IPS DF 6.9 (cell line): ENCODE measurements around the gene CCDC34.
A peak's percentile ranks its signal among the peaks of the same experiment; 100 is the strongest.

Experiments
- DNase-seq: peaks from one replicate; pipeline ENCODE4 v3.0.0-alpha.2; 2013; ENCODE audit warnings: low read depth, low spot score
- H3K27ac ChIP-seq: one replicate; pipeline ENCODE4 v1.5.1; 2013; ENCODE audit warnings: low read length, control low read depth
- H3K27me3 ChIP-seq: 2 replicates; pipeline ENCODE4 v1.6.1; 2013; ENCODE audit warnings: mild to moderate bottlenecking, low read length; ENCODE audit not compliant: control insufficient read depth, insufficient read depth
- H3K36me3 ChIP-seq: 2 replicates; pipeline ENCODE4 v1.6.1; 2013; ENCODE audit warnings: low read length; ENCODE audit not compliant: control insufficient read depth, insufficient read depth
- H3K4me1 ChIP-seq: 2 replicates; pipeline ENCODE4 v1.6.1; 2013; ENCODE audit warnings: low read length; ENCODE audit not compliant: control insufficient read depth, insufficient read depth
- H3K4me3 ChIP-seq: 2 replicates; pipeline ENCODE4 v1.5.1; 2013; ENCODE audit warnings: mild to moderate bottlenecking, low read length
- H3K9me3 ChIP-seq: 2 replicates; pipeline ENCODE4 v1.6.1; 2013; ENCODE audit warnings: low read length, inconsistent platforms; ENCODE audit not compliant: control insufficient read depth, insufficient read depth
- WGBS: extraction: QIAGEN DNeasy Blood & Tissue Kit; methylation state at CpG from one replicate; pipeline ENCODE4 v1.1.7; 2013; ENCODE audit warnings: mixed read lengths, missing lambda C conversion rate; ENCODE audit not compliant: insufficient read length, insufficient coverage; 5-methylcytosine and 5-hydroxymethylcytosine counted together

Gene CCDC34

DNA sequence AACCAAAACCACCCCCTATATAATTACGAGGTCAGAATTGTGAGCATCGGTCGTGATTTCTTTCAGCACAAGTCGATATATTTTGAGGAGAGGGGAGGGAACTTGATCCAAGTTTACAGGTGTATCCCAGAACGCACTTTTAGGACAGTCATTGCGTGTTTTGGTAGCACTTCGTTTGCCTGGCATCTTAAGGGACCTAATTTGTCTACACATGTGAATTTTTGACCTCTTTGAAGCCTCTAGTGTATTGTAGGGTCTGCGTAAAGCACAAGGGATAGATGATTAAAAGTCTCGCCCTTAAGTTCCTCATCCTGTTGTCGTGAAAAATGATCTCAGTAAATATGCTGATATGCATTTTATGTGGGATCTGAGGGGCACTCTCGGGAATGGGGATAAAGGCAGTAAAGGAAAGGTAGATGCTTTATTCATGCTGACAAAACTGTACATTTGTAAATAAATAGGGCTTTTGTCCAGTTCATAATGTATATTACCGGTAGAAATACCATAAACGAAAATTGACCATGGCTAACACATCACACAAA, 632 bp upstream of the CCDC34 start:
- no peak for DNase-seq
- Histone ChIP-seq H3K4me3 (peak overlapping the region; percentile 51; the same call in 1 of the 2 replicates), H3K36me3 (no peaks in the 10 kb centered on the region; the same call in 1 of the 2 replicates), H3K9me3 (no peaks in the 10 kb centered on the region), H3K27me3 (no peaks in the 10 kb centered on the region), H3K4me1 (no peaks in the 10 kb centered on the region), H3K27ac (no peak overlapping the region)
- no CpG with 5 or more reads among the region's 13 CpGs for WGBS

DNA sequence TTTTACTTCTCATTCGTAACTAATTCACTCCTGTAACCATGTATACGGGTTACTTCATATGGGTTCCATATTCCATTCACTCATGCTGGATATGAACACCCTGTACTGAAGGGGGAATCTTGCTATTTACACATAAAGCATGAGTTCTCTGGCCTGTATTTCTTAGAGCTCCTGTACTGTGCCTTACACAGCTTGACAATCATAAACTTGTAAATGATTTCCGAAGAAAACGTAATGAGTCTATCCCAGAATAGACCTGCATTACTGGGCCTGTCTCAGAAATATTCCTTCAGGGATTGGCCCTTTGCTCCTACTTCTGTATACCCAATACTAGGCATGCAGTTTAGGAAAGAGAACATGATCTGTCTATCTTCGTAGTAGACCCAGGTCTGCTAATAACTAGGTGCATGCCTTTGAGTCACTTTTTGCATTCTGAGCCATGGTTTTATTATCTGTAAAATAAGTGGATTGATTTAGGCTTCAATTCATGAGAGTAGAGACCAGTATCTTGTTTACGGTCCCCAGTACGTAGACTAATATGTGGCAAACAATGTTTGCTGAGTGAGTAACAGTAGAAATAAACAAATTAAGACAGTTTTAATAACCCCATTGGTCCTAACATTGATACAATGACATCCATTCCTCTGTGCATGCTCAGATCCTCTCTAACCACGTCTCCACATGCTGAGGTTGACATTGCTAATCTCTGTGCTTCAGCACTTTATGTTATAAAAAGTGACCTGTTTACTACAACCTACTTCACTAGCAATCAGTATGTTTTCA, 1.2 kb downstream of the CCDC34 start:
- no peak overlapping the region for H3K4me3 ChIP-seq
- H3K27me3 ChIP-seq, result no peaks in the 10 kb centered on the region
- H3K4me1 ChIP-seq, result no peaks in the 10 kb centered on the region
- no peak for DNase-seq
- no peaks in the 10 kb centered on the region for H3K9me3 ChIP-seq
- 100% methylated on average over 1 of the region's 8 CpGs for WGBS
- H3K36me3 ChIP-seq, result no peaks in the 10 kb centered on the region
- no peak overlapping the region for H3K27ac ChIP-seq

DNA sequence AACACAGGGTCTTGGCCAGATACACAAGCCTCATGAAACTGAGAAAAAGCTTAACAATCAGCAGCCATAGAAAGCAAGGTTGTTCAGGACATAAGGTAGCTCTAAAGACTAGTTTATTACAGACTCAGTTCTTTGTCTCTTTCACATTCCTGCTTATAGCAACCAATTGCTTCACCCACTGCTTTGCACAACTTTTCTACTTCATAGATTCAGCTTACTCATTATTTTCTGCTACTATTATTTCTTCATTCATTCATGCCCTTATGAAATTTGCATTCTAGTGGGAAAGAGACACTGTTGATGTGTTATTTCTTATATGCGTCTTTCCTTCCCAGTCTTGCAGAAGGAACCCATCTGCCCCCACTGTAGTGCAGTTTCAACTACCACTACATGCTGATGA, 4.7 kb downstream of the CCDC34 start:
- no CpG with 5 or more reads among the region's 1 CpG for WGBS
- Histone ChIP-seq H3K36me3 (no peaks in the 10 kb centered on the region), H3K9me3 (no peaks in the 10 kb centered on the region), H3K27ac (no peak overlapping the region), H3K27me3 (no peaks in the 10 kb centered on the region), H3K4me3 (no peak overlapping the region), H3K4me1 (peaks cover 2% of the 10 kb centered on the region; the same call in 1 of the 2 replicates)
- no peak for DNase-seq

DNA sequence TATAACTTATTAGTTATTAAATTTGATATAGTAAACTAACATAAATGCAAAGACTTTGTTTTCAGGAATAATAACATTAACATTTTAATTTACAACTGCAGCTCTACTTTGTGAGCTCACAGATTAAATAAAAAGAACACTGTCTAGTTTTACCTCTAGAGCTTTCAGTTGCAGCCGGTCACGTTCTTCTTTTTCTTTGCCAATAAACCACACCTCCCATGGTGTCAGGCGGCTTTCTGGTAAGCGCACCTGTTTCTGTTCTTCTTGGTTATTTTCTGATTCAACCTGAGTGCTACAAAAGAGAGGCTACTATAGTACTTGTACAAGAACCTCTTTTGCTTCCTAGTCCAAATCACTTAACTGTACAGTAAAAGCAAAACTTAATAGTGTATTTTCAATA, 5.8 kb downstream of the CCDC34 start:
- H3K27me3 ChIP-seq, result no peaks in the 10 kb centered on the region
- no peak for DNase-seq
- H3K27ac ChIP-seq, result no peak overlapping the region
- no peaks in the 10 kb centered on the region for H3K9me3 ChIP-seq
- no CpG with 5 or more reads among the region's 4 CpGs for WGBS
- H3K4me3 ChIP-seq, result no peak overlapping the region
- H3K4me1 ChIP-seq, result peaks cover 2% of the 10 kb centered on the region; the same call in 1 of the 2 replicates
- H3K36me3 ChIP-seq, result no peaks in the 10 kb centered on the region

DNA sequence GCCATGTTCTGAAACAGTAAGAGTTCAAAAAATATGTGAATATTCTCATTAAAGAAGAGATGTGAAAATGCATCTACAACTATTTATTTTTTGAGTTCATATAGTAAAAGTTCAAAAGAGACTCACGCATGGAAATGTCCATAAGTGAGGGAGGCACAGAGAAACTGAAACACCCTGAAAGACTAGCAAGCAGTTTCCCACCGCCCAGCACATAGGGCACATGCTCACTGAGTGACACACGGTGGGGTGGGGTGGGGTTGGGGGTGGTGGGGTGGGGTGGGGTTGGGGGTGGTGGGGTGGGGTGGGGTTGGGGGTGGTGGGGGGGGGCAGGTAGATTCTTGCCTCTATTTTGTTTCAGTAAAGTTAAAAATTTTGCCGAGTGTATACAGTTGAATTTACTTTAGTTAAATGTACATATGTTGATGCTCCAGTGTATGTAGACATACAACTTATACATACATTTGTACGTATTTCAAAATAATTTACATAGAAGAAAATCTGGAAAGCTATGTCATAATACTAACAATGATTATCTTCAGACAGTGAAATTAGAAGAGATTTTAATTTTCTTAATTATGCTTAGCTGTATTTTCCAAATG, 6.3 kb downstream of the CCDC34 start:
- Histone ChIP-seq H3K9me3 (no peaks in the 10 kb centered on the region), H3K36me3 (no peaks in the 10 kb centered on the region), H3K4me1 (peaks cover 2% of the 10 kb centered on the region; the same call in 1 of the 2 replicates), H3K4me3 (no peak overlapping the region), H3K27ac (no peak overlapping the region), H3K27me3 (no peaks in the 10 kb centered on the region)
- no CpG with 5 or more reads among the region's 5 CpGs for WGBS
- no peak for DNase-seq

DNA sequence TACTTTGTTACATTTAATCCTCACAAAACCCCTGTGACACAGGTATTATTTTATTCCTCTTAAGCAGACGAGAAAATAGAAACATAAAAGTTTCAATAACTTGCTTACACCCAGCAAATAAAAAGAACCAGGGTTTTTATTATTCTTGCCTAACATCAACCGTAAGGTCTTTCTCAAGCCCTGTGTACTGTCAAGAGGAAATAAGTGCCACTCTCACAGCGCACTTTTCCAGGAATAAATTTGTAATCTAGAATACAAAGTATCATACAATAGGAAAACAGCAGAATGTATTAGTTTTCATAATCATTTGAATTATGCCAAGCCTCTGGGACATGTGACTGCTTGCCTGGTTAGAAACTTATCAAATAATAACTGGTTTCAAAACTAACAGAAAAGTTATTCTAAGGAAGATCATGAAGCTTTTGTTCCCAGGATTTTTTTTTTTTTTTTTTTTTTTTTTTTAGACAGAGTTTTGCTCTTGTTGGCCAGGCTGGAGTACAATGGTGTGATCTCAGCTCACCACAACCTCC, 7.4 kb downstream of the CCDC34 start:
- DNase-seq, result no peak
- WGBS, result no CpG with 5 or more reads among the region's 3 CpGs
- peaks cover 2% of the 10 kb centered on the region; the same call in 1 of the 2 replicates for H3K4me1 ChIP-seq

DNA sequence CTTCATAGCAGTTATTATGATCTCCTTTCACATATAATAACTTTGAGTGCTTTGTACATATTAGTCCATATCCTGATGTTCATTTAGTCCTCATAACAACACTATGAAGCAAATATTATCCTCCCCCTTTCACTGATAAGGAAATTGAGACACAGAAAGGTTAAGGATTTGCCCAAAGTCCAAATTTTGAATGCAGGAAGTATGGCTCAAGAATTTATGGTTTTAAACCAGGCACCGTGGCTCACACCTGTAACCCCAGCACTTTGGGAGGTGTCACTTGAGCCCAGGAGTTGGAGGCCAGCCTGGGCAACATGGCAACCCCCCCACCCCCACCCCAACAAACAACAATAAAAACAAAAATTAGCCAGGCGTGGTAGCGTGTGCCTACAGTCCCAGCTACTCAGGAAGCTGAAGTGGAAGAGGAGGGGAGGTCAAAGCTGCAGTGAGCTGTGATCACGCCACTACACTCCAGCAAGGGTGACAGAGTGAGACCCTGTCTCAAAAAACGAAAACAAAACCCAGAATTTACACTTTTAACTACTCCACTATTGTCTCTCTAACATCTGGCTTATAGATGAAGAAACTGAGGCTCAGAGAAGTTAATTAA, 8.6 kb downstream of the CCDC34 start:
- H3K27ac ChIP-seq, result no peak overlapping the region
- H3K27me3 ChIP-seq, result no peaks in the 10 kb centered on the region
- H3K9me3 ChIP-seq, result no peaks in the 10 kb centered on the region
- peaks cover 2% of the 10 kb centered on the region; the same call in 1 of the 2 replicates for H3K4me1 ChIP-seq
- no peak for DNase-seq
- no CpG with 5 or more reads among the region's 5 CpGs for WGBS
- H3K4me3 ChIP-seq, result no peak overlapping the region
- no peaks in the 10 kb centered on the region for H3K36me3 ChIP-seq

More for the DNA sequence above, 7.4 kb downstream of the CCDC34 start:
- no peak overlapping the region for H3K4me3 ChIP-seq
- no peaks in the 10 kb centered on the region for H3K36me3 ChIP-seq
- H3K27me3 ChIP-seq, result no peaks in the 10 kb centered on the region
- H3K9me3 ChIP-seq, result no peaks in the 10 kb centered on the region
- no peak overlapping the region for H3K27ac ChIP-seq

DNA sequence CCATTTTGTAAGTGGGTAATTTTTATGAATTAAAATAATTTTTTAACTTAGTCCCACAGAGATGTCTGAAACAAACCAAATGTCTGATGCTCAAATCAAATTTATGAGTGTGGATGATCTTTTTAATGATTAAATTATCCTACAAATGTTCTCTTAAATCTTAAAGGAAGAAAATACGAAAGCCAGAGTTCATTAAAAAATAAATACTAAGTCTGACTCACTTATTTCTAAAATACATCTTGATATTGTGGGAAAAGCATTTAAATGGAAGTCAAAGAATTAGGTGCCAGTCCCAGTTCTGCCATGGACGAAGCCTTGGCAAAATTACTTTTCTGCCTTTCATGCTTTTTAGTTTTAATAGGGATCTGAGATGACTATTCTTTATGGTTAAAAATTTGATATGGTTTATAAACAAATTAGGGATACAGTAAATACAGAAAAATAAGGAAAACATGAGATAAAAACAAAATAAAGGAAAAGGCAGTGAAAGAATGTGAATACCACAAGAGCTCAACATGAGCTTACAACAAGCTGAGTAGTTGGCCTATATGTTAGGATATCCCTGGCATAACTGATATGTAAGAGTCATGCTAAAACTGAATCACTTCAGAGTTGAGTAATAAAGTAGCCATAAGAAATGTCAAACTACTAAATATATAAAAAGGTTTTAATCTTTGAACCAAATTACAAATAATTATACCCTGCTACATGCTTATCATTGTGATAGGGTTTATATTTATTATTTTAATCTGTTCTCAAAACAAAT, 9.2 kb downstream of the CCDC34 start:
- no peak overlapping the region for H3K4me3 ChIP-seq
- H3K27ac ChIP-seq, result no peak overlapping the region
- H3K9me3 ChIP-seq, result no peaks in the 10 kb centered on the region
- H3K36me3 ChIP-seq, result no peaks in the 10 kb centered on the region
- WGBS, result no CpG with 5 or more reads among the region's 2 CpGs
- H3K27me3 ChIP-seq, result no peaks in the 10 kb centered on the region
- no peak for DNase-seq
- peaks cover 2% of the 10 kb centered on the region; the same call in 1 of the 2 replicates for H3K4me1 ChIP-seq

DNA sequence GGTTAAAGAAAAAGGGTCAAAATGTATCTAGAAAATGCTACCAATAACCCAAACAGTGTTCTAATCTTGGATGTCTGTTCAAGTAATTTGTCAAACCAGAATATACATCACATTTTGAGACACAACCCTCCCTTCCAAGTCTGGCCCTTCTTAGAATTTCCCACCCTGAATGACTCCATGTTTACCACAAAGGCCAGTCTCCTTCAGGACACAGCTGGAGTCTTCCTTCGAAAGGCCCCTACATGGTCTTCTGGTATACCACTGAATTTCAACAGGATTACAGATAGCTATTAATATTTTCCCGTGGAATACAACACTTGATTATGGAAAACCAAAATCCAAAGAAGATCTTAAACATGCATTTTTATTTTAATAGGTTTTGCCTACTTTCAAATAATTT, 10.2 kb downstream of the CCDC34 start:
- H3K27me3 ChIP-seq, result no peaks in the 10 kb centered on the region
- no CpG with 5 or more reads among the region's 2 CpGs for WGBS
- no peak overlapping the region for H3K4me3 ChIP-seq
- H3K36me3 ChIP-seq, result no peaks in the 10 kb centered on the region
- DNase-seq, result no peak
- no peaks in the 10 kb centered on the region for H3K9me3 ChIP-seq
- peaks cover 2% of the 10 kb centered on the region; the same call in 1 of the 2 replicates for H3K4me1 ChIP-seq
- H3K27ac ChIP-seq, result no peak overlapping the region

DNA sequence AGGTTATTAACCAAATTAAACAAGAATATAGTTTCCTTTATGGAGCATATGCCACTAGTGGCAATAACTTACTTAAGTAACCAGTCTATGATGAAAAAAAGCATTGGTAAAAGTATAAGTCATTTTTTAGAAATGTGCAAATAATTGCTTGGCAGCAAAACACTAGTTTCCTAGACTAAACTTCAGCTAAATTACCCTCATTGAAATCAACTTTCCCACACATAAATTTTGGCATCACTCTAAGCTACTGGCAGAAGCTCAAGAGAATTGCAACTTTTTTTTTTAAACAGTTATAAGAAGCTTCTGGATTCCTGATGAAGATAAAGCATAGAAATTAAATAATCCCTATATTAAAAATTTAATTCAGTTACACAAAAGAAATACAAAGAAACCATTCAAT, 12.5 kb downstream of the CCDC34 start:
- no peak overlapping the region for H3K4me3 ChIP-seq
- H3K36me3 ChIP-seq, result no peaks in the 10 kb centered on the region
- no peak for DNase-seq
- H3K4me1 ChIP-seq, result peaks cover 2% of the 10 kb centered on the region; the same call in 1 of the 2 replicates
- no peaks in the 10 kb centered on the region for H3K9me3 ChIP-seq
- no peaks in the 10 kb centered on the region for H3K27me3 ChIP-seq
- H3K27ac ChIP-seq, result no peak overlapping the region
